Glomerular endothelial cell (primary cell): Measurements from ENCODE around the gene PDE10A. TPM values are rescaled to one million over a fixed set of nuclear protein-coding genes. Genes with fewer than 3 reads are reported as not detected.
"Not testable (repeated sequence)": the region's sequence is repeated elsewhere in the genome, so short reads cannot be mapped to it uniquely, and the experiment has no call there.

Experiments used
- DNase-seq: peaks from one replicate; pipeline ENCODE4 v3.0.0-alpha.2; 2011; ENCODE audit warnings: low read depth, low spot score; ENCODE audit errors: extremely low read depth
- total RNA-seq: library from RNA; depleted of rRNA; stranded (reverse); fragments of >200 nt; gene quantifications from 2 replicates; pipeline ENCODE4 v1.2.3, GENCODE V29; 2015

Gene PDE10A
- total RNA-seq, 1 donor from 2014 or later = 10.0 TPM

DNA sequence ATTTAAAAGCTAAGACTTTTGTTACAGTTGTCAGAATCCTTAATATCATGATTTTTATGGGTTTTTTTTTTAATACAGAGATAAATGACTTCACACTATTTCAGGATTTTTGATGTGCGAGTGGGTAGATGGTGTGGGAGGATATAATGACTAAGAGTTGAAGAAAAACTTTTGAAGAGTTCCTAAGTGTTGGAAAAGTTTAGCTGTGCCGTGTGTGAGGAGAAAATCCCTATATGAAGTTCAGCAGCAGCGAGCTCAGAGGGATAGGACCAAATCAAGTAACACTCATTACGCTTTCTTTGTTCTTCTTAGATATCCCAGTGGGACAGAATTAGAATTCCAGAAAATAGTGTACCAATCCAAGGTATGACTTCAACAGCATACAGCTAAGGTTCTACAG lies 34.1 kb downstream of the PDE10A start:
- DNase-seq = no peak

GRCh38 chr6:165627366-165627765 lies 35.7 kb downstream of the PDE10A start:
- no peak for DNase-seq

DNA sequence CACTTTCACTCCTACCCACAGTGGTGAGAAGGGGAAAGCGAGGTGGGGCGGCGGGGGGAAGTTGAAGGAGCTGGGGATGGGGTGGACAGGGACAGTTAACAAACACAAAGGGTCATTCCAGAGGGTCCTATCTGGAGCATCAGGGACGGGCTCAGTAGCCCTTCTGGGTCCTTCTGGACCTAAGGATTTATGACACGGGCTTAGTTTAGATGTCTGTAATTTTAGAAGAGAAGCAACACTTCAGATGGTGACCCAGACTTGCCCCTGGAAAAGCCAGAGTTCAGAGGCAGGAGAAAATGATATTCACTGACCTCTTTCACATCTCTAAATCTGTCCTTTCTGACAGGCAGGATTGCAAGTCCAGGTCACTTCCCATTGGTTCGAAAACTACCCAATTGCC lies 36.3 kb downstream of the PDE10A start:
- DNase-seq = no peak

DNA sequence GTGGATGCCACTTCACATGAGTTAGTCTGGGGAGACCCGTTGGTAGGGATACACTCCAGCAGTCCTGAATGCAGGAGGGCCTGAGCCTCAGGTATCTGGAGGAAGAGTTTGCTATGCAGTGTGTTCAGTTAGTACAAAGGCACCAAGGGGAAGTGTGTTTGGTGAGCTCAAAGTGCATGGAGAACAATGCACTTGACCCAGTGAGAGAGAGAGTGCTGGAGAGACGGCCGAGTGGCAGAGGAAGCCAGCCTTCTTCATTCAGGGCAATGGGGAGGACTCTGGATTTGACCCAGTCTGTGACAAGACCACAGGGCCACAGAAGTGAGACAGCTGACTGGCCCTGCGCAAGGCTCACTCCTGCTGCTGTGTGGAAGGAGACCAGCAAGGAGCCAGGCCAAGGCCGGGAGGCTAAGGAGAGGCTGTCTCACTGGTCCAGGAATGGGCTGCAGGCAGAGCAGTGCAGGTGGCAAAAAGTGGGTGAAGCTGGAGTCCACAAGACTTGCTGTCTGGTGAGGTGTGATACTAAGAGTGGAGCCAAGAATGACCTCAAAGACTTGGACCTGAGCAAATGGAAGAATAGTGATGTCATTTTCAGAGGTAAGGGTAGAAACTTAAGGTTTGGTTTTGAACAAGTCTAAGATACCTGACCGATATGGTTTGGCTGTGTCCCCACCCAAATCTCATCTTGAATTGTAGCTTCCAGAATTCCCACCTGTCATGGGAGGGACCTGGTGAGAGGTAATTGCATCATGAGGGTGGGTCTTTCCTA lies 38.0 kb downstream of the PDE10A start:
- no peak for DNase-seq

DNA sequence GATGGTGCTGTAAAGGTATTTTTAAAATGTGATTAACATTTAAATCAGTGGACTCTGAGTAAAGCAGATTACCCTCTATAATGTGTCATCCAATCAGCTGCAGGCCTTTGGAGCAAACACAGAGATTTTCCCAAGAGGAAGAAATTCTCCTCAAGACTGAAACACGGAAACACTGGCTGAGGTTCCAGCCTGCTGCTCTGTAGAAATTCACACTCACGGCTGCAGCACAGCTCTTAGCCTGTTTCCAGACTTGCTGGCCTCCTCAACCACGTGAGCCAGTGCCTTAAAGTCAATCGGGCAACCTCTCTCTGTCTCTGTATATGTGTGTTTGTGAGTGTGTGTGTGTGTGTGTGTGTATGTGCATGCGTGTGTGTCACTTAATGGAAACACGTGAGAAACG lies 41.1 kb downstream of the PDE10A start:
- no peak for DNase-seq

- not testable (repeated sequence) for DNase-seq
Measured at GRCh38 chr6:165618891-165619290, 44.1 kb downstream of the PDE10A start.

DNA sequence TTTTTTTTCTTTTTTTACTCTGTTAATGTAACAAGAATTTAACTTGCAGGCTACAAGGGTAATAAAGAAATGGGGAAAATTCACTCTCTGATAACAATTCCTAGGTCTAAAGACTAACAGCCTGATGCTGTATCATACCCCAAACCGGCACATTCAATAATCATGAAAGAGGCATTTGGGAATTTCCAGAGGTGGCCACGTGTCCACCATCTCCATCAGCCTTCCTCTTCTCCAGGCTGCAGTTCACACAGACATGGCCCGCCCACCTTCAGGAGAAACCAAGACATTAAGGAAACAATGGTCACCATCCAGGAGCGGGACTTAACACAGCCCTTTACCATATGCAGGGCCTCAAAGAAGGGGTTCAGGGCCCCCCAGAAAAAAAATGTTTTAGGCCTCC lies 44.8 kb downstream of the PDE10A start:
- no peak for DNase-seq

DNA sequence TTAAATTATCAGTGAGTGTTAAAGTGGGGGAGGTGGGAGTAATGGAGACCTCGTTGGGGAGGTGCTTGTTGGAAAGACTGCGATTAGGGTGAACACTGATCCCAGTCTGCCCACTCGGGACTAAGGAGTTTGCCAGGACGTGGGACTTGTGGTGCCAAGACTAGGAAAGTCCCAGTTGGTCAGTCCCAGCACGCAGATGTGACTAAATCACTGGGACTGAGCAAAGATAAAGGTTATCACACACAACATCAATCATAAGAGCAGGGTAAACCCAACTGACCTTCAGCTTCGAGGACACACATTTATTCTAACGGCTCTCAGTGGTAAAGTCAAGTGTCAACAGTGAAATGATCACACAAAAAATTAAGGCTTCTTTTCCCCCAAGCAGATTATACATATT lies 45.5 kb downstream of the PDE10A start:
- DNase-seq = no peak

DNA sequence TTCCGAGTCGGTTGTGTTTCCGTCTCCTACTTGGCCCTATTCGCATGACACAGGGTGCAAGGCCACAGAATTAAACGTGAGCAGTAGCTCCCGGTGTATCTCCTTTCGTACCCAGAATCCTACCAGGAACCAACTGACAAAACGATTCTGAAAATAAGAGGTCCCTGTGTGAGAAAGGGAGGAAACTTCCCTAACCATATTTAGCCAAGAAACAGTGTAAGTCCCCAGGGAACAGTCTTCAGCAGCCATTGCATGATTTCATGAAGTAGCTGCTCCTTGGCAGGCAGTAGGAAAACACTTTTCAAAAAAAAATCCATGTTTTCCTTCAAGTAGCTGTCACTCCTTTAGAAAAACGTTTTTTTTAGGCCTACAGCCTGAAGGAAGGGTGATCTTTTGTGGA lies 46.9 kb downstream of the PDE10A start:
- DNase-seq = no peak

DNA sequence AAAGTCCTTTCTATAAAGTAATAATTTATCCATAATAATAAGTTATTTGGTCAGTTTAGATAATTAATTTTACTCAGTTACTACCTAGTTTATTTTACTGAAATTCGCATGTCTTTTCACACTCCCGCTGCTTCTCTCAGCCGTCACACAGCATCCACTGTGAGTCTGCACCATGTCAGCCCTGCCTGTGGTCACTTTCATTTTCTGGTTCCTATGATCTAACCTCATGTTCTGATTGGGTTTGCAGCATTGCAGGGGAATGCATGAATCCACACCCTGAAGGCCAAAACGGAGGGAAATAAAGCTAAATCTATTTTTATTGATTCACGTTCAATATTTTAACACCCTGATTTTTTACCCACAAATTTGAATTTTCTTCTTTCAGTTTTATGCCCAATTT lies 47.4 kb downstream of the PDE10A start:
- no peak for DNase-seq

DNA sequence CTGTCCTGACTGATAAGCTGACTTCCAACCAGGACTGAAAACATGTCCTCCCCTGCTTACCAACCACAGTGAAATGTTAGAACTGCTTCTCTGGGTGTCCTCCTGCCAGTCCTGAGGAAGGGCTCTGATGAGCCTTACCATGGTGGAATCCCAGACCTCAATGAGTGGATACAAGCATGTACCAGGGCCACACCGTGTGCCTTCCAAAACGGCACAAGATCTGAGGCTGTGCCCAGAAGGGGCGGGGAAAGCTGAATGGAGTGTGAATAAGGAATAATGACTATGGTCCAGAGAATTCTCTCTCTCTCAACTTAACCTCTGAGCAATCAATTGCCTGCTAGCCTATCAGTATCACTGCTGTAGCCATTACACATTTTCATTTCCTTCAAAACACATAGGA lies 51.7 kb downstream of the PDE10A start:
- DNase-seq = no peak

DNA sequence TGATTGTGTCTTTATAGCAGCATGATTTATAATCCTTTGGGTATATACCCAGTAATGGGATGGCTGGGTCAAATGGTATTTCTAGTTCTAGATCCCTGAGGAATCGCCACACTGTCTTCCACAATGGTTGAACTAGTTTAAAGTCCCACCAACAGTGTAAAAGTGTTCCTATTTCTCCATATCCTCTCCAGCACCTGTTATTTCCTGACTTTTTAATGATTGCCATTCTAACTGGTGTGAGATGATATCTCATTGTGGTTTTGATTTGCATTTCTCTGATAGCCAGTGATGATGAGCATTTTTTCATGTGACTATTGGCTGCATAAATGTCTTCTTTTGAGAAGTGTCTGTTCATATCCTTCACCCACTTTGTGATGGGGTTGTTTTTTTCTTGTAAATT lies 54.5 kb downstream of the PDE10A start:
- not testable (repeated sequence) for DNase-seq

- no peak for DNase-seq
Measured at GRCh38 chr6:165606740-165607008, 56.4 kb downstream of the PDE10A start.

- no peak for DNase-seq
Measured at GRCh38 chr6:165605901-165606739, 56.9 kb downstream of the PDE10A start.

DNA sequence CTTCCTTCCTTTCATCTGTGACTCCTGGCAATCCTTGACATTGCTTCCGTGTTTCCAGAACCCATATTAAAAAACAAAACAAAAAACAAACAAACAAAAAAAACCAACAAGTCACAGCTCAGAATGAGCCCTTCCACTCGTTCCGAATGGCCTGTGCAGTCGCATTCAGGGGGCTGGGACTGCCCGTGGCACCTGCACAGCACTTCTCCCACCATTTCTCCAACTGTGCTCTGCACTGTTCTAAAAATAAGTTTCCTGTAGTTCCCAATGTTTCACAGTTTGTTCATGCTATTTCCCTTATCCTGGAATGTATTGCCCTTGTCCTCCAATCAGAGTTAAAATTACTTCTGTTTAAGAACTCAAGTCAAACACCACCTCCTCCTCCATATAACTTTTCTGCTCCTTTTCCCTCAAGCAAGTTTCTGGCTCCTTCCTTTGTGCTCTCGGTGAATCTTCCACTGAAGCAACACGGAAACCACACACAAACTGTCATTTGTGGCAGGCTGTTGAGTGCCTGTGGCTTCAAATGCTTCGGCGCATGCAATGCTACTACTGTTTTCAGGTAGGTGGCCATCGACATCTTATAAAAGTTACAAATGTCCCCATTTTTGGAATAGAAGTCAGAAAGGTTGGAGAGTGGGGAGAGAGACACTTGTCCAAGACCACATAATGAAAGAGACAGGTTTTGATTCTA lies 57.7 kb downstream of the PDE10A start:
- no peak for DNase-seq

- no peak for DNase-seq
Measured at GRCh38 chr6:165602291-165602690, 60.8 kb downstream of the PDE10A start.

DNA sequence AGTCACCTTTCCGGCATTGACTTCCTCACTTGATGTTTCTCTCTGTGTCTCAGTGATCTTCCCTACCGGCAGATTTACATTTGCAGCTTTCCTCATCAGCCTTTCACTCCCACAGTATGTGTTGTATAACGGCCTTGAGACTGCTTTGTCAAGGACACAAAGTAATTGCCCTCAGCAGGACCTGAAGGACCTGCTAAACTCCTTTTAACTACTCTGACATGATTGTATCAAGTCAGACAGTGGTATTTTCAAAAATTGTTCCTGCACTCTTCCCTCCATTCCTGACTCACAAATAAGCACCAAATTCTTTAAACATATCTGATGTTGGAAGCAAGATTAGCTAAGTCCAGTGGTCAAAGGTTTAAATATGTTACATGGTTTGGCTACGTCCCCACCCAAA lies 62.4 kb downstream of the PDE10A start:
- no peak for DNase-seq

DNA sequence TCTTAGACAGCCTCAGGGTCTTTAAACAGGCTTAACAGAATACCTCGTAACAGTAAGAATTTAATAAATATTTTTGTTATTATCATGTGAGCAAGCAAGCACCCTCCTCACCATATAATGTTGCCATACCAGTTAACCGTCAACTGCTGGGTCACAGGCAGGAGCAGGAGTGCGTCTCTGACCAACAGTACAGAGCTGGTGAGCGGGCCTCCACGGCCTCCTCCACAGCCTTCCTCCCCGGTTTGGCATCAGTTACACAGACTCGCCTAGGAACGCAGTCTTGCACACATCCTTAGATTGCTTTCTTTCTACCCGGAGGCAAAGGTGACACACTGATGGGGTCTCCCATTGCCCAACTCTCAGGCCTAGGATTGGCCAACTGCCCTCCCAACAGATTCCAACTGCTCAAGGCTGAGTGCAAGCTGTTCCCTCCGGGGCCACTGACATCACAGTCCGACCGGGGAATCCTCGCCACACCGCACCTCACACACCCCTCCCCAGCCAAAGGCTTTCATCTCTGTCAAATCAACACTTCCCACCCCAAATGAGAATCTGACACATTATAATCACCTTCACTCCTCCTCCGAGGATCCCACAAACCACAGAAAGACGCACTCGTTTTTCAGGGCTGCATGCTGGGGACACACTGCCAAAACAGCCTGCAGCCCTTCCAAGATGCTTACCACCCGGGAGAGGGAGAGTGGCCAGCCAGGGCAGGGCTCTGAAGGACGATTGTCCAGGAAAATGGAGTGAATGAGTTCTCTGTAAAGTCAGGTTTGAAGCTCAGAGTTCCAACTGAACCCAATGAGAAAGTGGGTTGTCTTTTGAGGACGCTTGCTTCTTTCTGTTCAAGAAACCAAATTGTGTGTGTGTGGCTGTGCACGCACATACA lies 63.2 kb downstream of the PDE10A start:
- no peak for DNase-seq

GRCh38 chr6:165599121-165599520 lies 63.9 kb downstream of the PDE10A start:
- no peak for DNase-seq

DNA sequence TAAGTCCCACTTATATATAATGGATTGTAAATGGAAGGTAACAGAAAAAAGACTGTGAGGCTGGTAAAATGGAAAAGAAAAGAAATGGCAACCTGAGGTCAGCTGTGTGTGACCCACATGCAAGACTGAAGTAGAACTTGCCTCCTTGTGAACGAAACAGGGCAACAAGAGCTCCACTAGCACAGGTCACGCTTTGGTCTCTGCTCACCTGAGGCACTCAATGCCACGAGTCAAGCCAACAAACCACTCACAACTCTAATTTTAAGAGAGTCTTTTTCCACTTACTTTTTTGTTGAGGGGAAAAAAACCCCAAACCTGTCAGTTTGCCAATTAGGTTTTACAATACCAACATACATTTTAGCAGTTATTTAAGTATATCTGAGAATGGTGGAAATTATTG lies 65.2 kb downstream of the PDE10A start:
- DNase-seq = no peak
